ENCODE results near the gene KCNH4. TPM values are rescaled to one million over a fixed set of nuclear protein-coding genes. Genes with fewer than 3 reads are reported as not detected.

KCNH4 gene
- total RNA-seq, 2 experiments from 2014 or later, result not detected

GRCh38 chr17:42181851-42182207 is 887 bp upstream of the KCNH4 start:
- no peaks in the 10 kb centered on the region for H3K9me3 ChIP-seq (ENCODE audit: low read length)
- H3K27ac ChIP-seq (ENCODE audit: low read depth, low read length, poor library complexity, severe bottlenecking), result no peak overlapping the region
- H3K9me2 ChIP-seq (ENCODE audit: insufficient read depth, low read length), result no peaks in the 10 kb centered on the region
- no peaks in the 10 kb centered on the region for H4K20me1 ChIP-seq (ENCODE audit: insufficient read depth, low read length)
- peak overlapping the region; percentile 63; the same call in 1 of the 2 replicates for H3K4me2 ChIP-seq (ENCODE audit: low read length)
- no peak overlapping the region for H3K4me3 ChIP-seq (ENCODE audit: low read depth, low read length, poor library complexity, severe bottlenecking)
- BruUV-seq (replicated peaks), result no TSS peak
- CTCF ChIA-PET (ENCODE audit: unreplicated experiment), result interaction anchor here (1.1 kb wide), 1 partner anchor 70 kb away, joined by 3 read pairs; the partner anchor contains the start of gene DHX58
- H2AFZ ChIP-seq (ENCODE audit: low read length), result 0 out of 2 replicates have a peak overlapping the region, but pooled peaks have one; percentile 2
- intact Hi-C loops (cut with micrococcal nuclease; ENCODE audit: unreplicated experiment), result loop anchor here (1.0 to 10.0 kb wide), 4 partner anchors 50 to 223 kb away; no protein-coding TSS in a partner anchor
- H3K36me3 ChIP-seq (ENCODE audit: insufficient read depth, low read length), result no peaks in the 10 kb centered on the region
- POLR2A ChIA-PET, result interaction anchor here (0.5 to 0.7 kb wide), 2 partner anchors 28 to 265 kb away, joined by 3 to 5 read pairs; no protein-coding TSS in a partner anchor
- peaks cover 27% of the 10 kb centered on the region for H3K4me1 ChIP-seq (ENCODE audit: insufficient read depth, low read length, poor library complexity, severe bottlenecking)
- no peaks in the 10 kb centered on the region for H3K79me2 ChIP-seq (ENCODE audit: insufficient read depth, low read depth, low read length)
- DNase-seq (ENCODE audit: low spot score), result no peak
- TF ChIP-seq CTCF (conservative IDR thresholded peaks at IDR 0.05; ENCODE audit: low read length) (no peak), EZH2phosphoT487 (IDR thresholded peaks at IDR 0.05; ENCODE audit: borderline replicate concordance, low read depth, low read length) (no peak)

GRCh38 chr17:42180411-42180921 is 476 bp downstream of the KCNH4 start:
- Histone ChIP-seq H2AFZ (ENCODE audit: low read length) (no peak overlapping the region), H3K9me3 (ENCODE audit: low read length) (no peaks in the 10 kb centered on the region), H3K27ac (ENCODE audit: low read depth, low read length, poor library complexity, severe bottlenecking) (no peak overlapping the region), H3K9me2 (ENCODE audit: insufficient read depth, low read length) (no peaks in the 10 kb centered on the region), H3K79me2 (ENCODE audit: insufficient read depth, low read depth, low read length) (no peaks in the 10 kb centered on the region), H3K36me3 (ENCODE audit: insufficient read depth, low read length) (no peaks in the 10 kb centered on the region), H3K4me3 (ENCODE audit: low read depth, low read length, poor library complexity, severe bottlenecking) (peak overlapping the region; percentile 53), H3K4me2 (ENCODE audit: low read length) (peak overlapping the region; percentile 63), H3K4me1 (ENCODE audit: insufficient read depth, low read length, poor library complexity, severe bottlenecking) (peaks cover 27% of the 10 kb centered on the region), H4K20me1 (ENCODE audit: insufficient read depth, low read length) (no peaks in the 10 kb centered on the region)
- ChIA-PET CTCF (ENCODE audit: unreplicated experiment) (no interaction called here), POLR2A (no interaction called here)
- intact Hi-C loops (cut with micrococcal nuclease; ENCODE audit: unreplicated experiment), result loop anchor here (2.0 to 10.0 kb wide), 3 partner anchors 48 to 224 kb away; no protein-coding TSS in a partner anchor
- TF ChIP-seq EZH2phosphoT487 (IDR thresholded peaks at IDR 0.05; ENCODE audit: borderline replicate concordance, low read depth, low read length) (no peak), CTCF (conservative IDR thresholded peaks at IDR 0.05; ENCODE audit: low read length) (no peak)
- no TSS peak for BruUV-seq (replicated peaks)
- DNase-seq (ENCODE audit: low spot score), result no peak

GRCh38 chr17:42179911-42180410 is 981 bp downstream of the KCNH4 start:
- Histone ChIP-seq H3K9me2 (ENCODE audit: insufficient read depth, low read length) (no peaks in the 10 kb centered on the region), H3K79me2 (ENCODE audit: insufficient read depth, low read depth, low read length) (no peaks in the 10 kb centered on the region), H3K36me3 (ENCODE audit: insufficient read depth, low read length) (no peaks in the 10 kb centered on the region), H3K9me3 (ENCODE audit: low read length) (no peaks in the 10 kb centered on the region), H3K4me3 (ENCODE audit: low read depth, low read length, poor library complexity, severe bottlenecking) (no peak overlapping the region), H3K4me2 (ENCODE audit: low read length) (no peak overlapping the region), H4K20me1 (ENCODE audit: insufficient read depth, low read length) (no peaks in the 10 kb centered on the region), H3K27ac (ENCODE audit: low read depth, low read length, poor library complexity, severe bottlenecking) (no peak overlapping the region), H2AFZ (ENCODE audit: low read length) (no peak overlapping the region), H3K4me1 (ENCODE audit: insufficient read depth, low read length, poor library complexity, severe bottlenecking) (peaks cover 26% of the 10 kb centered on the region)
- ChIA-PET CTCF (ENCODE audit: unreplicated experiment) (no interaction called here), POLR2A (no interaction called here)
- intact Hi-C loops (cut with micrococcal nuclease; ENCODE audit: unreplicated experiment), result loop anchor here (2.0 to 10.0 kb wide), 3 partner anchors 48 to 225 kb away; no protein-coding TSS in a partner anchor
- BruUV-seq (replicated peaks), result no TSS peak
- TF ChIP-seq CTCF (conservative IDR thresholded peaks at IDR 0.05; ENCODE audit: low read length), result no peak
- TF ChIP-seq EZH2phosphoT487 (IDR thresholded peaks at IDR 0.05; ENCODE audit: borderline replicate concordance, low read depth, low read length), result no peak
- DNase-seq (ENCODE audit: low spot score), result peak; percentile 13

Data from OCI-LY7 (cell line).